AG04450 (cell line): ENCODE results near the gene PPP1R1B. TPM values are rescaled to one million over a fixed set of nuclear protein-coding genes. Genes with fewer than 3 reads are reported as not detected.

Experiments
- CTCF ChIA-PET: fragments of 300-600, 350-600 bp; formaldehyde crosslinking; extraction: SDS; loops from one replicate; lab custom pipeline; 2022; ENCODE audit warnings: antibody characterized with exemption, inconsistent platforms; lab: Charles Lee
- POLR2A ChIA-PET: fragments of 350-600 bp; formaldehyde crosslinking; extraction: SDS; loops from one replicate; lab custom pipeline; 2021; ENCODE audit warnings: antibody characterized with exemption, inconsistent platforms; lab: Yijun Ruan, JAX
- DNase-seq: peaks from one replicate; pipeline ENCODE4 v3.0.0-alpha.2; 2011; ENCODE audit warnings: low read depth, low spot score
- H3K27ac ChIP-seq: one replicate; pipeline ENCODE4 v1.5.1; 2012; ENCODE audit warnings: low read depth, low read length, control low read depth
- H3K27me3 ChIP-seq: one replicate; pipeline ENCODE4 v1.6.0; 2012; ENCODE audit warnings: low read length; ENCODE audit not compliant: control insufficient read depth, insufficient read depth
- H3K4me3 ChIP-seq: 2 replicates; pipeline ENCODE4 v1.5.1; 2011; ENCODE audit warnings: mild to moderate bottlenecking, low read depth, low read length, control low read depth
- H3K9me3 ChIP-seq: 2 replicates; pipeline ENCODE4 v1.5.1; 2012; ENCODE audit warnings: low read length; ENCODE audit not compliant: control insufficient read depth, insufficient read depth
- polyA plus RNA-seq: library from polyadenylated mRNA; depleted of rRNA; stranded (reverse); fragments of >200 nt; gene quantifications from 2 replicates; pipeline ENCODE4 v1.2.3, GENCODE V29; 2011
- TF ChIP-seq, protein P1 (sequence below): IDR thresholded peaks from 2 replicates; pipeline ENCODE4 v1.5.1; 2011; ENCODE audit warnings: low read depth, low read length, control low read depth, inconsistent platforms

The PPP1R1B gene
- polyA plus RNA-seq, 1 experiment: not detected

DNA sequence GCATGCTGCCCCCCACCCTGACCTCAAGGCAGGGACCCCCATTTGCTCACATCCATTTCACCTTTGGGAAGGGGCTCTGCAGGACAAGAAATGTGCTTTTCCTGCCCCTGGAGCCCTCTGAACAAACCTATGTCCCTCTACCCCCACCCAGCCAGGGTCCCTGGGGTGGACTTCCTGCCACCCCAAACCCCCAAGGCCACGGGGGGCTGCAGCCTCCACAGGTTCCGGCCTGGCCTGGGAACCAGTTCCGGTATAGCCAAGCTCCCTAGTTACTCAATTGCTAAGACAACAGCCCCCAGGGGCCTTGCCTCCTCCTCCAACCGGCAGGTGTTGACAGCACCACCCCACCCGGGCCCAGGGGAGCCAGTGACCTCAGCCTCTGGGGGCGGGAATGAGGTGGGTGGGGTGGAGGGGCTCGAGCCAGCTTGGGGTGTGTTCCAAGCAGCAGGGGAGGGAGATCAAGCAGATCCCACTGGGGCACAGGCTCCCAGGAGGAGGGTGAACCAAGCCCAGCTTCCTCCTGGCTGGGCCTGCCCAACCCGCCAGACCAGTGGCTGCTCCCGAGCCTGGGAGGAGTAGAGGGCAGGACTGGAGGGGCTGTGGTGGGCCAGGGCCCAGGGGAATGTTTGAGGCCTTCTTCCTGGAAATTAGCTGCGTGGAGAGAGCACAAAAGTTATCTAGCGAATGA, 48.1 kb downstream of the PPP1R1B start:
- Histone ChIP-seq H3K27me3 (peaks cover 17% of the 10 kb centered on the region), H3K4me3 (no peak overlapping the region), H3K9me3 (no peaks in the 10 kb centered on the region), H3K27ac (no peak overlapping the region)
- no peak for DNase-seq
- TF ChIP-seq, protein P1, sequence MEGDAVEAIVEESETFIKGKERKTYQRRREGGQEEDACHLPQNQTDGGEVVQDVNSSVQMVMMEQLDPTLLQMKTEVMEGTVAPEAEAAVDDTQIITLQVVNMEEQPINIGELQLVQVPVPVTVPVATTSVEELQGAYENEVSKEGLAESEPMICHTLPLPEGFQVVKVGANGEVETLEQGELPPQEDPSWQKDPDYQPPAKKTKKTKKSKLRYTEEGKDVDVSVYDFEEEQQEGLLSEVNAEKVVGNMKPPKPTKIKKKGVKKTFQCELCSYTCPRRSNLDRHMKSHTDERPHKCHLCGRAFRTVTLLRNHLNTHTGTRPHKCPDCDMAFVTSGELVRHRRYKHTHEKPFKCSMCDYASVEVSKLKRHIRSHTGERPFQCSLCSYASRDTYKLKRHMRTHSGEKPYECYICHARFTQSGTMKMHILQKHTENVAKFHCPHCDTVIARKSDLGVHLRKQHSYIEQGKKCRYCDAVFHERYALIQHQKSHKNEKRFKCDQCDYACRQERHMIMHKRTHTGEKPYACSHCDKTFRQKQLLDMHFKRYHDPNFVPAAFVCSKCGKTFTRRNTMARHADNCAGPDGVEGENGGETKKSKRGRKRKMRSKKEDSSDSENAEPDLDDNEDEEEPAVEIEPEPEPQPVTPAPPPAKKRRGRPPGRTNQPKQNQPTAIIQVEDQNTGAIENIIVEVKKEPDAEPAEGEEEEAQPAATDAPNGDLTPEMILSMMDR: no peak
- POLR2A ChIA-PET: no interaction called here
- CTCF ChIA-PET: interaction anchor here (2.0 kb wide), 1 partner anchor 53 kb away, joined by 9 read pairs; no protein-coding TSS in a partner anchor

DNA sequence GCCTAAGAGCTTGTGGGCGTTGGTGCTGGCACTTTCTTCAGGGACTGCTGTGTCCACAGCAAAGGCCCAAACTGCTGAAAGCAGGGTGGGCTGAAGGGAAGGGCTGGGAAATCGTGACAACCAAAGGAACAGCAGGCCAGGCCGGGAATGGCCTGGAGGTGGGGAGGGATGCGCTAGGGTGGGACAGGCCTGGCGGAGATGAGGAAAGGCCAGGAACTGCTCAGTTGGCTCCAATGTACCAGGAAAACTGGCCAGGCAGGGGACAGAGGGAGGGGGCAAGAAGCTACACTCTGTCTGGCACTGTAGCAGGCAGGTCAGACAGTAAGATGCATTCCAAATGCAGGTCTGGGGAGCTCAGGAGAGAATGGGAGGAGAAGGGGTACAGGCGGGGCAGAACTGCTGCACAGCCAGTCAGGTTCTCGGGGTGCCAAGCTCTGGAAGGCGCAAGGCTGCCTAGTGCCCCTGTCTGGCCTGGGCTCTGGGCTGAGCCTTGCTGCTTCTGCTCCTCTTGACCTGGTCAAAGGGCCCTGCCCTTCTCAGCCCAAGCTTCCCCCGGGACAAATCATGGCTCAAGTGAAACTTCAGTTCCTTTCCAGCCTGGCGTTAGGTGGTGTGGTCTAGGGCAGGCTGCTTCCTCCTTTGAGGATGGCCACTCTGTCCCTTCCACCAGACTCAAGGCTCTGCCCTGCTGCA, 48.8 kb downstream of the PPP1R1B start:
- TF ChIP-seq, protein P1: no peak
- Histone ChIP-seq H3K27ac (no peak overlapping the region), H3K9me3 (no peaks in the 10 kb centered on the region), H3K27me3 (peaks cover 11% of the 10 kb centered on the region), H3K4me3 (no peak overlapping the region)
- no peak for DNase-seq
- ChIA-PET POLR2A (no interaction called here), CTCF (interaction anchor here (2.0 kb wide), 1 partner anchor 54 kb away, joined by 9 read pairs; no protein-coding TSS in a partner anchor)

DNA sequence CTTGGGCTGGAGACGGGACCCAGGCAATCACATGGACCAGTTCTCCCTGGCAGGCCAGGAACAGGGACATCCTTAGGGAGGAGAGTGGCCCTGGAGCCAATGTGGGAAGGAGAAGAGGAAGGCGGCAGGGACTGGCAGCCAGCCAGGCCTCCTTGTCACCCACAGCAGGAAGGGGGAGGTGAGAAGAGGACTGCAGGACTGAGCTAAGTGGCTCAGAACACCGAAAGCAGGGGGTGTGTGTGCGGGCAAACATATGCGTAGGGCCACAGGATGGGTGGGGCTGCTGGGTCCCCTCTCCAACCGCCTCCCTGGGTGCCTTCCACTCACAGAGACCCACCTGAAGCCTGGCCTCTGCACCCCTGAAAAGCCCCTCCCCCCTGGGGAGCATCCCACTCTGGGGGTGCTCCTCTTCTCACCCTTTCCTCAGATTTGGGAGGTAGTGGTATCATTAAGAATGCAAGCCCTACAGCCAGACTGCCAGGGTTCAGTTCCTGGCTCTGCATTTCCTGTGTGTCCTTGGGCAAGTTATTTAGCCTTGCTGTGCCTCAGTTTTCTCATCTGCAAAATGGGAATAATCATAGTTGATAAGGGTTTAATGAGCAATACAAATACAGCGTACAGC, 49.6 kb downstream of the PPP1R1B start:
- H3K27me3 ChIP-seq: peaks cover 4% of the 10 kb centered on the region
- no peak for DNase-seq
- no peak overlapping the region for H3K27ac ChIP-seq
- ChIA-PET POLR2A (no interaction called here), CTCF (interaction anchor here (2.0 to 2.4 kb wide), 2 partner anchors 22 to 55 kb away, joined by 6 to 9 read pairs; no protein-coding TSS in a partner anchor)
- H3K9me3 ChIP-seq: no peaks in the 10 kb centered on the region
- H3K4me3 ChIP-seq: no peak overlapping the region
- TF ChIP-seq, protein P1: no peak

DNA sequence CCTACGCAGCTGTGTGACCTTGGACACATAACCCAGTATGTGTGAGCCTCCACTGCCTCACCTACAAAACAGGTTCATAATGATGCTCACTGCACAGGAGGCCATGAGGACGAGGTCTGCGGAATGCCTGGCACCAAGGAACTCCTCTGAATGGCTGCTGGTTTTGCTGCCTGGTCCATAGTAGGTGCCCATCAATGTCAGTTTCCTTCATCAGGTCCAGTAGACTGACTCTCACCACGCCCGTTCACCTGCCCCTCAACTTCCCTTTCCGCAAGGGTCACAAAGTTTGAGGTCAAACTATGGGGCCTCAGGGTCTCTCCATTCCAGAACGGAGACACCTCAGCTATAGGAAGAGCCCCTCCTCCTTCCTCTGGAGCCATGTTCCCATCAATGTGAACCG, 50.3 kb downstream of the PPP1R1B start:
- Histone ChIP-seq H3K27me3 (no peaks in the 10 kb centered on the region), H3K27ac (no peak overlapping the region), H3K4me3 (no peak overlapping the region), H3K9me3 (no peaks in the 10 kb centered on the region)
- POLR2A ChIA-PET: interaction anchor here (0.6 to 0.7 kb wide), 2 partner anchors 23 to 940 kb away, joined by 3 read pairs; partner anchors contain the start of gene ERBB2
- no peak for DNase-seq
- CTCF ChIA-PET: interaction anchor here (1.1 to 2.4 kb wide), 4 partner anchors 8 to 55 kb away, joined by 4 to 9 read pairs (median 7); no protein-coding TSS in a partner anchor
- TF ChIP-seq, protein P1: no peak
